Measurements from ENCODE around the gene MYL7. TPM values are rescaled to one million over a fixed set of nuclear protein-coding genes. Genes with fewer than 3 reads are reported as not detected.

Gene MYL7
- total RNA-seq, 1 experiment from 2014 or later = not detected

- Histone ChIP-seq H3K27me3 (ENCODE audit: insufficient read depth, low read length) (no peaks in the 10 kb centered on the region), H3K4me2 (ENCODE audit: low read length) (no peak within 1 kb of the TSS), H3K27ac (ENCODE audit: low read depth, low read length) (no peak within 1 kb of the TSS), H2AFZ (ENCODE audit: low read depth, low read length, poor library complexity, severe bottlenecking) (no peak within 1 kb of the TSS), H3K4me1 (ENCODE audit: control insufficient read depth in 1 of 2, insufficient read depth in 2 of 2, low read length in 2 of 2) (peaks cover 0 to 6% of the 10 kb centered on the region in 2 experiments; a peak in 2 of 4 replicates), H3K79me2 (ENCODE audit: insufficient read depth, low read length) (no peaks in the 10 kb centered on the region), H3K36me3 (ENCODE audit: control insufficient read depth in 1 of 2, insufficient read depth in 2 of 2, low read length in 2 of 2) (no peaks in the 10 kb centered on the region), H4K20me1 (ENCODE audit: insufficient read depth) (no peaks in the 10 kb centered on the region), H3K9ac (ENCODE audit: low read length) (no peak within 1 kb of the TSS), H3K9me2 (ENCODE audit: insufficient read depth) (no peaks in the 10 kb centered on the region), H3K9me3 (ENCODE audit: control insufficient read depth in 1 of 2, insufficient read depth in 1 of 2, low read depth in 1 of 2, low read length in 2 of 2) (no peaks in the 10 kb centered on the region), H3K4me3 (replicated peaks in 1 of 2; ENCODE audit: low read depth in 1 of 2, low read length in 2 of 2) (no peak within 1 kb of the TSS)
- intact Hi-C loops (cut with micrococcal nuclease) = no loop called here
- DNase-seq (ENCODE audit: low read depth, low spot score) = no peak
- CTCF ChIA-PET = no interaction called here
- BruUV-seq (replicated peaks) = no TSS peak
- POLR2A ChIA-PET = no interaction called here
- RAD21 ChIA-PET (ENCODE audit: low non-redundant PET in 1 of 2, low total read pairs in 2 of 2, uncharacterized antibody in 2 of 2, unreplicated experiment in 2 of 2) = no interaction called here
- TF ChIP-seq ZFX (IDR thresholded peaks at IDR 0.05) = no peak
- TF ChIP-seq CEBPB (IDR thresholded peaks at IDR 0.05; ENCODE audit: low read depth) = no peak
- no peak for TF ChIP-seq CBX3 (IDR thresholded peaks at IDR 0.05; ENCODE audit: low read depth)
- no peak for TF ChIP-seq RAD21 (IDR thresholded peaks at IDR 0.05; ENCODE audit: low read depth)
- TF ChIP-seq EGR1 (IDR thresholded peaks at IDR 0.05; ENCODE audit: low read depth) = no peak
- TF ChIP-seq MAX (IDR thresholded peaks at IDR 0.05) = no peak
- TF ChIP-seq ELF1 (IDR thresholded peaks at IDR 0.05; ENCODE audit: borderline replicate concordance, low read depth) = no peak
- no peak for TF ChIP-seq EZH2 (IDR thresholded peaks at IDR 0.05)
- no peak for ATAC-seq
Measured at GRCh38 chr7:44103923-44104859, 36.9 kb downstream of the MYL7 start, which contains the start of gene AEBP1. Gene AEBP1 (plus strand): TSS chr7:44104345. CDS start chr7:44104666, 321 bp downstream.

GRCh38 chr7:44103566-44103922 is 37.6 kb downstream of the MYL7 start:
- TF ChIP-seq MAX (IDR thresholded peaks at IDR 0.05) (no peak), ELF1 (IDR thresholded peaks at IDR 0.05; ENCODE audit: borderline replicate concordance, low read depth) (no peak), ZNF274 (IDR thresholded peaks at IDR 0.05; ENCODE audit: low read depth, low read length) (no peak), SRF (IDR thresholded peaks at IDR 0.05; ENCODE audit: low read depth) (no peak), JUND (IDR thresholded peaks at IDR 0.05) (no peak), SIN3A (IDR thresholded peaks at IDR 0.05; ENCODE audit: low read depth) (no peak), POLR2AphosphoS5 (IDR thresholded peaks at IDR 0.05; ENCODE audit: low read depth, low read length) (no peak), EGR1 (IDR thresholded peaks at IDR 0.05; ENCODE audit: low read depth) (no peak), POLR2A (IDR thresholded peaks at IDR 0.05; ENCODE audit: borderline replicate concordance, extremely low read depth, insufficient read depth, insufficient read length) (no peak), EZH2 (IDR thresholded peaks at IDR 0.05) (no peak)
- ATAC-seq (no peak), DNase-seq (ENCODE audit: low read depth, low spot score) (no peak)
- no peaks in the 10 kb centered on the region for H3K36me3 ChIP-seq (ENCODE audit: control insufficient read depth in 1 of 2, insufficient read depth in 2 of 2, low read length in 2 of 2)
- H3K9me3 ChIP-seq (ENCODE audit: control insufficient read depth in 1 of 2, insufficient read depth in 1 of 2, low read depth in 1 of 2, low read length in 2 of 2) = no peaks in the 10 kb centered on the region
- BruUV-seq (replicated peaks) = no TSS peak
- H3K4me1 ChIP-seq (ENCODE audit: control insufficient read depth in 1 of 2, insufficient read depth in 2 of 2, low read length in 2 of 2) = peaks cover 0 to 6% of the 10 kb centered on the region in 2 experiments; a peak in 2 of 4 replicates
- no peak overlapping the region for H3K4me3 ChIP-seq (replicated peaks in 1 of 2; ENCODE audit: low read depth in 1 of 2, low read length in 2 of 2)
- no peak overlapping the region for H3K27ac ChIP-seq (ENCODE audit: low read depth, low read length)
- H3K27me3 ChIP-seq (ENCODE audit: insufficient read depth, low read length) = no peaks in the 10 kb centered on the region
- no peak overlapping the region for H2AFZ ChIP-seq (ENCODE audit: low read depth, low read length, poor library complexity, severe bottlenecking)
- ChIA-PET POLR2A (no interaction called here), RAD21 (ENCODE audit: low non-redundant PET in 1 of 2, low total read pairs in 2 of 2, uncharacterized antibody in 2 of 2, unreplicated experiment in 2 of 2) (no interaction called here), CTCF (no interaction called here)
- H3K79me2 ChIP-seq (ENCODE audit: insufficient read depth, low read length) = no peaks in the 10 kb centered on the region
- no peaks in the 10 kb centered on the region for H3K9me2 ChIP-seq (ENCODE audit: insufficient read depth)
- no peak overlapping the region for H3K9ac ChIP-seq (ENCODE audit: low read length)
- H3K4me2 ChIP-seq (ENCODE audit: low read length) = no peak overlapping the region
- H4K20me1 ChIP-seq (ENCODE audit: insufficient read depth) = no peaks in the 10 kb centered on the region
- intact Hi-C loops (cut with micrococcal nuclease) = no loop called here

Data from HCT116 (cell line).